ENCODE measurements around the gene MEF2C.

Gene MEF2C

GRCh38 chr5:88826646-88827585, 56.1 kb downstream of the MEF2C start:
- DNase-seq = peak; percentile 38

GRCh38 chr5:88825584-88826315, 57.2 kb downstream of the MEF2C start:
- no peak for DNase-seq

GRCh38 chr5:88824892-88825583, 57.9 kb downstream of the MEF2C start:
- no peak for DNase-seq

- no peak for DNase-seq
Measured at GRCh38 chr5:88824141-88824540, 58.8 kb downstream of the MEF2C start.

GRCh38 chr5:88823201-88823600, 59.8 kb downstream of the MEF2C start:
- no peak for DNase-seq

- DNase-seq = no peak
Measured at GRCh38 chr5:88821161-88821560, 61.8 kb downstream of the MEF2C start.

- DNase-seq = no peak
Measured at GRCh38 chr5:88820581-88820980, 62.4 kb downstream of the MEF2C start.

- no peak for DNase-seq
Measured at GRCh38 chr5:88819301-88819999, 63.5 kb downstream of the MEF2C start.

- no peak for DNase-seq
Measured at GRCh38 chr5:88818296-88818695, 64.7 kb downstream of the MEF2C start.

GRCh38 chr5:88816195-88816594, 66.8 kb downstream of the MEF2C start:
- DNase-seq = no peak

GRCh38 chr5:88815050-88815789, 67.8 kb downstream of the MEF2C start:
- DNase-seq = no peak

GRCh38 chr5:88813805-88814575, 69.0 kb downstream of the MEF2C start:
- DNase-seq = no peak

- no peak for DNase-seq
Measured at GRCh38 chr5:88813244-88813643, 69.7 kb downstream of the MEF2C start.

- no peak for DNase-seq
Measured at GRCh38 chr5:88808153-88808552, 74.8 kb downstream of the MEF2C start.

GRCh38 chr5:88807327-88807726, 75.7 kb downstream of the MEF2C start:
- DNase-seq = no peak

- no peak for DNase-seq
Measured at GRCh38 chr5:88806338-88806737, 76.6 kb downstream of the MEF2C start.

GRCh38 chr5:88805151-88805784, 77.7 kb downstream of the MEF2C start:
- DNase-seq = no peak

GRCh38 chr5:88804444-88804843, 78.5 kb downstream of the MEF2C start:
- no peak for DNase-seq

- DNase-seq = no peak
Measured at GRCh38 chr5:88803309-88803708, 79.7 kb downstream of the MEF2C start.

GRCh38 chr5:88799938-88800535, 82.9 kb downstream of the MEF2C start:
- no peak for DNase-seq
